Naive thymus-derived CD4-positive, alpha-beta T cell (primary cell): ENCODE results near the gene SPAG16. TPM values are rescaled to one million over a fixed set of nuclear protein-coding genes. Genes with fewer than 3 reads are reported as not detected.

Experiments
- ATAC-seq: fragments of 150-1000 bp; cut with Tn5 transposase; 2 replicates; pipeline ENCODE4 v1.10.0; 2021; ENCODE audit warnings: mild to moderate bottlenecking, moderate library complexity
- CTCF ChIA-PET: fragments of 350-600 bp; sonication (Branson Sonifier 250); formaldehyde crosslinking; loops from one replicate; lab custom pipeline; 2021; ENCODE audit warnings: antibody characterized with exemption; lab: Charles Lee
- POLR2A ChIA-PET: fragments of 350-600 bp; sonication (Branson Sonifier 250); formaldehyde crosslinking; loops from one replicate; lab custom pipeline; 2021; ENCODE audit warnings: antibody characterized with exemption, inconsistent platforms; lab: Charles Lee
- DNase-seq, 9 donors: peaks; one replicate each; pipeline versions ENCODE4 v3.0.0 to v3.0.0-alpha.2; 2020 to 2022; ENCODE audit warnings: mixed read lengths in 1 of 9
- H3K27ac ChIP-seq: one replicate; pipeline ENCODE4 v1.7.0; 2013; ENCODE audit warnings: mild to moderate bottlenecking, low read depth, low read length, moderate library complexity
- H3K27me3 ChIP-seq, 2 donors: one replicate each; pipeline ENCODE4 v1.7.0; 2013; ENCODE audit warnings: low read length in 2 of 2, mild to moderate bottlenecking in 2 of 2, moderate library complexity in 2 of 2; ENCODE audit not compliant: control insufficient read depth in 2 of 2, insufficient read depth in 2 of 2
- H3K36me3 ChIP-seq, 3 experiments: 1 replicate in 2 of 3; 2 replicates in 1 of 3; pipeline ENCODE4 v1.7.0; 2013; ENCODE audit warnings: low read length in 3 of 3, mild to moderate bottlenecking in 3 of 3, moderate library complexity in 1 of 3; ENCODE audit not compliant: insufficient read depth in 3 of 3, control insufficient read depth in 2 of 3
- H3K4me1 ChIP-seq, 2 donors: one replicate each; pipeline ENCODE4 v1.7.0; 2013; ENCODE audit warnings: low read length in 2 of 2, mild to moderate bottlenecking in 2 of 2, moderate library complexity in 1 of 2; ENCODE audit not compliant: control insufficient read depth in 2 of 2, insufficient read depth in 2 of 2
- H3K4me3 ChIP-seq: 2 replicates; pipeline ENCODE4 v1.7.0; 2013; ENCODE audit warnings: mild to moderate bottlenecking, low read length
- H3K9me3 ChIP-seq, 3 experiments: 1 replicate in 2 of 3; 2 replicates in 1 of 3; pipeline ENCODE4 v1.7.0; 2013; ENCODE audit warnings: low read length in 3 of 3; ENCODE audit not compliant: control insufficient read depth in 2 of 3
- H3K27ac Mint-ChIP-seq, 9 donors: one replicate each; pipeline ENCODE4 v1.8.0; 2020 to 2022; ENCODE audit warnings: mixed read lengths in 9 of 9, mild to moderate bottlenecking in 8 of 9, moderate library complexity in 5 of 9, inconsistent platforms in 2 of 9
- H3K27me3 Mint-ChIP-seq, 5 donors: one replicate each; pipeline ENCODE4 v1.8.0; 2021 to 2022; ENCODE audit warnings: mixed read lengths in 5 of 5, mild to moderate bottlenecking in 1 of 5
- H3K36me3 Mint-ChIP-seq, 5 donors: one replicate each; pipeline ENCODE4 v1.8.0; 2020 to 2022; ENCODE audit warnings: mixed read lengths in 5 of 5, mild to moderate bottlenecking in 3 of 5, inconsistent platforms in 1 of 5
- H3K4me1 Mint-ChIP-seq, 7 donors: one replicate each; pipeline ENCODE4 v1.8.0; 2020 to 2022; ENCODE audit warnings: mixed read lengths in 7 of 7, mild to moderate bottlenecking in 3 of 7, inconsistent platforms in 1 of 7
- H3K4me3 Mint-ChIP-seq, 10 donors: one replicate each; pipeline ENCODE4 v1.8.0; 2020 to 2022; ENCODE audit warnings: mild to moderate bottlenecking in 10 of 10, mixed read lengths in 10 of 10, moderate library complexity in 6 of 10, inconsistent platforms in 2 of 10
- H3K9me3 Mint-ChIP-seq, 11 donors: one replicate each; pipeline ENCODE4 v1.8.0; 2020 to 2022; ENCODE audit warnings: mixed read lengths in 11 of 11, mild to moderate bottlenecking in 4 of 11, inconsistent platforms in 1 of 11, moderate library complexity in 1 of 11
- intact Hi-C, 2 donors: fragments of 100-400 bp; cut with micrococcal nuclease; formaldehyde crosslinking; loops; one replicate each; pipeline ENCODE4 v1.15.1; 2023
- polyA plus RNA-seq, 2 donors: library from polyadenylated mRNA; unstranded; fragments of 300-500 nt; fragmentation: Illumina TruSeq; gene quantifications; one replicate each; pipeline ENCODE4 v1.2.3, GENCODE V29; 2021
- total RNA-seq, 6 experiments: library from RNA in 5 of 6; stranded (reverse) in 5 of 6; gene quantifications; 1 replicate in 5 of 6; 2 replicates in 1 of 6; pipeline ENCODE4 v1.2.3 and lab custom pipeline; 2021 to 2026

The SPAG16 gene
- total and polyA plus RNA-seq, 7 experiments from 2014 or later: 4.7 to 20.2 (median 7.4) TPM

GRCh38 chr2:213723041-213723560 lies 438.8 kb downstream of the SPAG16 start:
- no peak overlapping the region for H3K4me3 Mint-ChIP-seq
- POLR2A ChIA-PET: no interaction called here
- no peak overlapping the region for H3K27ac ChIP-seq
- H3K36me3 ChIP-seq: no peaks in the 10 kb centered on the region
- no peaks in the 10 kb centered on the region for H3K9me3 ChIP-seq
- H3K4me1 ChIP-seq: no peaks in the 10 kb centered on the region
- CTCF ChIA-PET: no interaction called here
- no peaks in the 10 kb centered on the region for H3K4me1 Mint-ChIP-seq
- no peak overlapping the region for H3K27ac Mint-ChIP-seq
- intact Hi-C loops: no loop called here
- no peaks in the 10 kb centered on the region for H3K27me3 ChIP-seq
- H3K9me3 Mint-ChIP-seq: peaks cover 0 to 8% (median 3%) of the 10 kb centered on the region in 11 donors
- no peak for DNase-seq
- no peaks in the 10 kb centered on the region for H3K27me3 Mint-ChIP-seq
- no peak overlapping the region for H3K4me3 ChIP-seq
- H3K36me3 Mint-ChIP-seq: no peaks in the 10 kb centered on the region
- no peak for ATAC-seq

- no peak overlapping the region for H3K4me3 Mint-ChIP-seq
- CTCF ChIA-PET: interaction anchor here (0.7 kb wide), 1 partner anchor 430 kb away, joined by 3 read pairs; no protein-coding TSS in a partner anchor
- no peaks in the 10 kb centered on the region for H3K9me3 ChIP-seq
- POLR2A ChIA-PET: no interaction called here
- no peak overlapping the region for H3K27ac ChIP-seq
- peaks cover 0 to 11% (median 3%) of the 10 kb centered on the region in 11 donors for H3K9me3 Mint-ChIP-seq
- DNase-seq (no peak), ATAC-seq (no peak)
- H3K36me3 Mint-ChIP-seq: no peaks in the 10 kb centered on the region
- H3K4me1 ChIP-seq: no peaks in the 10 kb centered on the region
- H3K4me3 ChIP-seq: no peak overlapping the region
- no peak overlapping the region for H3K27ac Mint-ChIP-seq
- no peaks in the 10 kb centered on the region for H3K27me3 Mint-ChIP-seq
- intact Hi-C loops: no loop called here
- H3K4me1 Mint-ChIP-seq: no peaks in the 10 kb centered on the region
- H3K27me3 ChIP-seq: no peaks in the 10 kb centered on the region
- no peaks in the 10 kb centered on the region for H3K36me3 ChIP-seq
Observed at GRCh38 chr2:213723707-213724106, 439.4 kb downstream of the SPAG16 start.

GRCh38 chr2:213726101-213726500 lies 441.8 kb downstream of the SPAG16 start:
- Mint-ChIP-seq H3K27me3 (no peaks in the 10 kb centered on the region), H3K27ac (no peak overlapping the region), H3K4me1 (no peaks in the 10 kb centered on the region), H3K4me3 (no peak overlapping the region), H3K9me3 (peaks cover 0 to 5% (median 2%) of the 10 kb centered on the region in 11 donors), H3K36me3 (no peaks in the 10 kb centered on the region)
- CTCF ChIA-PET: no interaction called here
- no peak overlapping the region for H3K4me3 ChIP-seq
- DNase-seq: no peak
- no peaks in the 10 kb centered on the region for H3K36me3 ChIP-seq
- no peak for ATAC-seq
- no peaks in the 10 kb centered on the region for H3K4me1 ChIP-seq
- POLR2A ChIA-PET: no interaction called here
- intact Hi-C loops: no loop called here
- no peaks in the 10 kb centered on the region for H3K27me3 ChIP-seq
- no peaks in the 10 kb centered on the region for H3K9me3 ChIP-seq
- H3K27ac ChIP-seq: no peak overlapping the region

- no peak for DNase-seq
- no peaks in the 10 kb centered on the region for H3K36me3 ChIP-seq
- Mint-ChIP-seq H3K36me3 (no peaks in the 10 kb centered on the region), H3K27ac (no peak overlapping the region), H3K4me3 (no peak overlapping the region), H3K9me3 (peaks cover 0 to 6% (median 5%) of the 10 kb centered on the region in 11 donors), H3K4me1 (no peaks in the 10 kb centered on the region), H3K27me3 (no peaks in the 10 kb centered on the region)
- H3K4me1 ChIP-seq: no peaks in the 10 kb centered on the region
- ATAC-seq: no peak
- intact Hi-C loops: no loop called here
- no peak overlapping the region for H3K27ac ChIP-seq
- H3K9me3 ChIP-seq: no peaks in the 10 kb centered on the region
- ChIA-PET POLR2A (no interaction called here), CTCF (no interaction called here)
- no peak overlapping the region for H3K4me3 ChIP-seq
- no peaks in the 10 kb centered on the region for H3K27me3 ChIP-seq
Observed at GRCh38 chr2:213733893-213734292, 449.6 kb downstream of the SPAG16 start.

GRCh38 chr2:213740453-213740852 lies 456.2 kb downstream of the SPAG16 start:
- no peaks in the 10 kb centered on the region for H3K36me3 Mint-ChIP-seq

GRCh38 chr2:213751446-213751845 lies 467.2 kb downstream of the SPAG16 start:
- Histone ChIP-seq H3K4me1 (no peaks in the 10 kb centered on the region), H3K9me3 (no peaks in the 10 kb centered on the region), H3K27me3 (no peaks in the 10 kb centered on the region), H3K36me3 (no peaks in the 10 kb centered on the region), H3K27ac (no peak overlapping the region), H3K4me3 (no peak overlapping the region)
- no peak for ATAC-seq
- H3K9me3 Mint-ChIP-seq: no peaks in the 10 kb centered on the region
- no peak overlapping the region for H3K27ac Mint-ChIP-seq
- H3K27me3 Mint-ChIP-seq: no peaks in the 10 kb centered on the region
- ChIA-PET POLR2A (no interaction called here), CTCF (no interaction called here)
- H3K4me1 Mint-ChIP-seq: no peaks in the 10 kb centered on the region
- H3K36me3 Mint-ChIP-seq: no peaks in the 10 kb centered on the region
- intact Hi-C loops: no loop called here
- H3K4me3 Mint-ChIP-seq: no peak overlapping the region
- no peak for DNase-seq

More at GRCh38 chr2:213740453-213740852, 456.2 kb downstream of the SPAG16 start:
- Histone ChIP-seq H3K27ac (no peak overlapping the region), H3K4me1 (no peaks in the 10 kb centered on the region), H3K36me3 (no peaks in the 10 kb centered on the region), H3K9me3 (no peaks in the 10 kb centered on the region), H3K4me3 (no peak overlapping the region), H3K27me3 (no peaks in the 10 kb centered on the region)
- intact Hi-C loops: no loop called here
- POLR2A ChIA-PET: no interaction called here
- Mint-ChIP-seq H3K9me3 (no peaks in the 10 kb centered on the region), H3K27me3 (no peaks in the 10 kb centered on the region), H3K4me1 (no peaks in the 10 kb centered on the region), H3K4me3 (no peak overlapping the region), H3K27ac (no peak overlapping the region)
- ATAC-seq (no peak), DNase-seq (no peak)
- CTCF ChIA-PET: no interaction called here

GRCh38 chr2:213752575-213752974 lies 468.3 kb downstream of the SPAG16 start:
- no peaks in the 10 kb centered on the region for H3K4me1 ChIP-seq
- H3K36me3 ChIP-seq: no peaks in the 10 kb centered on the region
- H3K27me3 Mint-ChIP-seq: no peaks in the 10 kb centered on the region
- ChIA-PET POLR2A (no interaction called here), CTCF (interaction anchor here (0.6 to 0.7 kb wide), 2 partner anchors 42 to 325 kb away, joined by 3 to 4 read pairs; no protein-coding TSS in a partner anchor)
- H3K9me3 Mint-ChIP-seq: no peaks in the 10 kb centered on the region
- intact Hi-C loops: no loop called here
- H3K4me3 ChIP-seq: no peak overlapping the region
- no peaks in the 10 kb centered on the region for H3K27me3 ChIP-seq
- H3K36me3 Mint-ChIP-seq: no peaks in the 10 kb centered on the region
- no peak overlapping the region for H3K27ac ChIP-seq
- no peaks in the 10 kb centered on the region for H3K9me3 ChIP-seq
- no peak overlapping the region for H3K4me3 Mint-ChIP-seq
- no peaks in the 10 kb centered on the region for H3K4me1 Mint-ChIP-seq
- ATAC-seq (no peak), DNase-seq (no peak)
- no peak overlapping the region for H3K27ac Mint-ChIP-seq
